HG03575 (cell line): Measurements from ENCODE around the gene EHMT2.
"Not testable (repeated sequence)": the region's sequence is repeated elsewhere in the genome, so short reads cannot be mapped to it uniquely, and the experiment has no call there.

Source experiments
- ATAC-seq: cut with Tn5 transposase; IDR thresholded peaks from one replicate; pipeline ENCODE4 v1.9.1; 2021; ENCODE audit not compliant: unreplicated experiment, insufficient number of reproducible peaks, low FRiP score; ENCODE audit errors: extremely low read depth

The EHMT2 gene

GRCh38 chr6:31918069-31918720, 20.7 kb upstream of the EHMT2 start:
- no peak for ATAC-seq

- no peak for ATAC-seq
These were observed 18.3 kb upstream of the EHMT2 start for GRCh38 chr6:31915756-31916155.

DNA sequence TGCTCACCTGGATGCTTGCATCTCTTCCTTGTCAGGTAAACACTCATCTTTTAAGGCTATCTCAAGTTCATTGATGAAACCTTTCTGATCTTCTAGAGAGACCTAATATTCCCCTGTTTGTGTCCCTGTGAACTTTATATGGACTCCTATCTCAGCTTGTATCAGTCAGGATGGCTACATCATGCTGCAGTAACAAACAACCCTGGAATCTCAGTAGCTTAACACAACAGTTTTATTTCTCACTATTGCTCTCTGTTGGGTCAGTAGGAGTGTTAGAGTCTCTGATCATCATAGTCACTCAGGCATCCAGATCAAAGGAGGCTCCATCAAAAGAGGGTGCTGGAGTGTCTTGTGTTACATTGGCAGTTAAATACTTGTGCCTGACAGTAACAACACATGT, 17.9 kb upstream of the EHMT2 start:
- no peak for ATAC-seq

DNA sequence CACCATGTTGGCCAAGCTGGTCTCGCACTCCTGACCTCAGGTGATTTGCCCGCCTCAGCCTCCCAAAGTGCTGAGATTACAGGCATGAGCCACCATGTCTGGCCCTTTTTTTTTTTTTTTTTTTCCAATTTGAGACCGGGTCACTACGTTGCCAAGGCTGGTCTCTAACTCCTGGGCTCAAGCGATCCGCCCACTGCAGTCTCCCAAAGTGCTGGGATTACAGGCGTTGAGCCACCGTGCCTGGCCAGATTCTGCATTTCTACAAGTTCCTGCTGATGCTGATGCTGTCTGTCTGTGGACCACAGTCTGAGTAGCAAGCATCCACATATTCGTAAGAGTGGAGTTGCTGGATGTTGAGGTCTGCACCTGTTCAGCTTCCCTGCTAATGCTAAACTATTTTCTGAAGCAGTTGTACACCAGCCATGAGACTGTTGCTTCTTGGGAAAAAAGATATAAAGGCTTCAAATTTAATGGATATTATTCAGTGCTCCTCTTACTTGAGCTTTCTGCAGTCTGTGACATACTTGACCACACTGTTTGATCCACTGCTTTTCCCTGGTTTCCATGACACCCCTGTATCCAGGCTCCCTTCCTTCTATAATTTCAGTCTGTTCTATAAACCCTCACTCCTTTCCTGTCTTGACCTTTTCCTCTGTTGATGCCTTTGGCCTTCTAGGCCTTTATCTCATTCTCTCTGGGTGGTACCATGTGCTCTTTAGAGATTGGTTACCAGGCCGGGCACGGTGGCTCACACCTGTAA, 14.5 kb upstream of the EHMT2 start:
- ATAC-seq: no peak

- ATAC-seq: not testable (repeated sequence)
These were observed 11.8 kb upstream of the EHMT2 start for GRCh38 chr6:31909298-31909697.

DNA sequence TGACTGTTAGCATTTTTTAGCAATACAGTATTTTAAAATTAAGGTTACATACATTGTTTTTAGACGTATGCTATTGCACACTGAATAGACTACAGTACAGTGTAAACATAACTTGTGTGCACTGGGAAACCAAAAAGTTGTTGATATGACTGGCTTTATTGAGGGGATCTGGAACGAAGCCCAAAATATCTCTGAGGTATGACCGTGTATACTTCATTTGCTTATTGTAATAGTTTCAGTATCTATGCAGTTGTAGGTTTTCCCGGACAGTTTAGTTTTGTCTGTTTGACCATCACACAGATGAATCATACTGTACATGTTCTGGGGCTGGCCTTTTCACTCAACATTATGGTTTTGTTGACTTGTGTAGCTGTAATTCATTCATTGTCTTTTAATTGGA, 11.3 kb upstream of the EHMT2 start:
- ATAC-seq: no peak

- not testable (repeated sequence) for ATAC-seq
These were observed 10.8 kb upstream of the EHMT2 start for GRCh38 chr6:31908255-31908654.

DNA sequence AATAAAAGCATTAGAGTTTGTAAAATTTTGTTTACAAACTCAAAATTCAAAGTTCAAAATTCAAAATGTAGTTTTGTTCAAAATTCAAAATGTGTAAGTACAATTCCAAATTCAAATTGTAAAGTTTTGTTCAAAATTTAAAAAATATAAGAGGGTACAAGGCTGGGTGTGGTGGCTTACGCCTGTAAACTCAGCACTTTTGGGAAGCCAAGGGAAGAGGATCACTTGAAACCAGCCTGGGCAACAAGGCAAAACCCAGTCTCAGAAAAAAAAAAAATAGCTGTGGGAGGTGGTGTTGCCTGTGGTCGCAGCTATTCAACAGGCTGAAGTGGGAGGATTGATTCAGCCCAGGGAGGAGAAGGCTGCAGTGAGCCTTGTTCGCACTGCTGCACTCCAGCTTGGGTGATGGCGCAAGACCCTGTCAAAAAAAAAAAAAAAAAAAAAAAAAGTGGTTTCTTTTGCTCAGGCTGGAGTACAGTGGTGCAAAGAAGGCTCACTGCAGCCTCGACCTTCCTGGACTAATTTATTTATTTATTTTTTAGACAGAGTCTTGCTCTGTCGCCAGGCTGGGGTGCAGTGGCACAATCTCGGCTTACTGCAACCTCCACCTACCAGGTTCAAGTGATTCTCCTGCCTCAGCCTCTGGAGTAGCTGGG, 9.8 kb upstream of the EHMT2 start:
- no peak for ATAC-seq

DNA sequence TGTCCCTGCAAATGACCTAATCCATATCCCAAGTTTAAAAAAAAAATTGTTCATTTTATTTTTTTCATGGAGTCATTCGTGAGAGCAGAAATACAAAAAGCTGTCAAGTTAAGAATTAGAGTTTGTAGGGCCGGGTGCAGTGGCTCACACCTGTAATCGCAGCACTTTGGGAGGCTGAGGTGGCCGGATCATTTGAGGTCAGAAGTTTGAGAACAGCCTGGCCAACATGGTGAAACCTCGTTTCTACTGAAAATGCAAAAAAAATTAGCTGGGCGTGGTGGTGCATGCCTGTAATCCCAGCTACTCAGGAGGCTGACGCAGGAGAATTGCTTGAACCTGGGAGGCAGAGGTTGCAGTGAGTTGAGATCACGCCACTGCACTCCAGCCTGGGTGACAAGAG, 9.2 kb upstream of the EHMT2 start:
- ATAC-seq: not testable (repeated sequence)

DNA sequence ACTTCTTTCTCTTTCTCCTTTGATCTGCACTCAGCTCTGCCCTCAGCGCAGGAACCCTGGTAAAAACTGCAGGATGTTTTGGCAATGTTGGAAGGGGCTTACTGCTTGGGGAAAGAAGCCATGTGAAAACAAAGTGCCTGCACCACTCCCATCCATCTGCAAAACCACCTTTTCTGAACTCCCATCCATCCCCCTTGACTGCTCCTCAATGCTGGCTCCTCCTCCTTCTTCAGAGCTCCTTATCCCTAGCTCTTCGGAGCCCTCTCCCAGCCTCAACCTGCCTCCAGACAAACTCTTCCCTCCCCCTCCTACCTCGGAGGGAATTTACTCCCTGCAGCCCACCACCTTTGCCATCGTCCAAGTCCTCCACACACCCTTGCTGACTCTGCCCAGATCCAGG, 8.6 kb upstream of the EHMT2 start:
- ATAC-seq: no peak

GRCh38 chr6:31905041-31905440, 7.5 kb upstream of the EHMT2 start:
- ATAC-seq: no peak

DNA sequence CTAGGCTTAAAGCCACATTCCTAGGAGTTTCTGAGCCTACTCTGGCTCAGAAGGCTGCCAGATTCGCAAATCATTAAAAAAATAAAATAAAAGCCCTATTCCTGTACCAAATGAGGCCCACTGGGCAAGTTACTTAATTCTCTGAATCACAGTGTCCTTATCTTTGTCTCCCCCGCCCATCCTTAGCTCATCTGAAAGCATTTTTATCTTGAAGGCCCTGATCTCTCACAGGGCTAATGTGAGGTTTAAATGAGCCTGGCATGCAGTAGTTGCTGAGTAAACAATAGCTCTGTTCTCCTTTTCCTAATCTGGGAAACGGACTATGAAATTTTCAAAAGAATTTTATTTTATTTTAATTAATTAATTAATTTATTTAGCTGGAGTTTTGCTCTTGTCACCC, 6.5 kb upstream of the EHMT2 start:
- ATAC-seq: no peak

- no peak for ATAC-seq
These were observed 4.6 kb upstream of the EHMT2 start, which contains the start of gene ZBTB12 for GRCh38 chr6:31901953-31902643. ZBTB12 (minus strand) TSS chr6:31902086; CDS start chr6:31901305, 781 bp downstream.

- no peak for ATAC-seq
These were observed 4.0 kb upstream of the EHMT2 start for GRCh38 chr6:31901415-31901952.

- no peak for ATAC-seq
These were observed 3.5 kb upstream of the EHMT2 start for GRCh38 chr6:31900917-31901414.

GRCh38 chr6:31899882-31900722, 2.6 kb upstream of the EHMT2 start:
- ATAC-seq: no peak

DNA sequence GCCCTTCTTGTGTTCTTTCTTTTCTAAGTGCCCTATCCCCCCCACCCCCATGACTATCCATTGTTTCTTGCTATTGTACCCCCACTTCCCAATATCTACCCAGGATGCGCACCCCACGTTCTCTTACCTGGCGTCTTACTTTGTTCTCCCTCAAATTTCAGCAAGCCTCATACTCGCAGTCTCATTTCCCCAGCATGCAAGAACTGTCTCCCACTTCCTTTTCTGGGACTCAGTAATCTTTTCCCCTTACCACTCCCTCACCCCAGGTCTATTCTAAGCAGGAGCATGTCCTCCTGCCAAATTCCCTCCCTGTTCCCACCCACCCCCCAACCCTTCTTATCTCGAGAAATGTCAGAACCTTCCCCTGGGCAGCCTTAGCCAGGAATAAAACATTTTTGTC, 1.7 kb upstream of the EHMT2 start:
- ATAC-seq: no peak

GRCh38 chr6:31898383-31899011, 999 bp upstream of the EHMT2 start:
- no peak for ATAC-seq
